Gastrocnemius medialis (tissue), 4 donors: Measurements from ENCODE around the gene SLC1A1.

ENCODE experiments used
- CTCF ChIP-seq, 5 experiments: fragments of 450-650 bp in 3 of 5; fragments of 200-600 bp in 2 of 5; sonication (generic) in 2 of 5; IDR thresholded peaks in 4 of 5; conservative IDR thresholded peaks in 1 of 5; 1 replicate in 4 of 5; 2 replicates in 1 of 5; pipeline ENCODE4 v1.5.1; 2016 to 2019; ENCODE audit warnings: antibody characterized with exemption in 5 of 5, mild to moderate bottlenecking in 3 of 5, moderate library complexity in 3 of 5
- POLR2A ChIP-seq, 2 donors: fragments of 450-650 bp; IDR thresholded peaks; one replicate each; pipeline ENCODE4 v1.6.1; 2017; ENCODE audit warnings: antibody characterized with exemption in 2 of 2, mild to moderate bottlenecking in 2 of 2, moderate library complexity in 2 of 2

- TF ChIP-seq POLR2A (IDR thresholded peaks at IDR 0.05) (no peak), CTCF (IDR thresholded peaks at IDR 0.05 in 4 of 5, conservative IDR thresholded peaks at IDR 0.05 in 1 of 5) (no peak)
These were observed 69.3 kb downstream of the SLC1A1 start for GRCh38 chr9:4559261-4560182.
